NCI-H774 (cell line): Measurements from ENCODE around the gene WDFY1.

Experiments used
- DNase-seq: peaks from one replicate; lab custom pipeline; 2025; lab: John Stamatoyannopoulos, UW

Gene WDFY1

GRCh38 chr2:223944703-223945531, at the start of gene WDFY1:
TSS of gene WDFY1 (minus strand) at chr2:223945335. CDS start at chr2:223945284, 51 bp downstream.
- peak; percentile 78 for DNase-seq

GRCh38 chr2:223994562-223995162, 49.5 kb upstream of the WDFY1 start:
- DNase-seq = no peak

- DNase-seq = peak; percentile 61
Measured at GRCh38 chr2:223993634-223994232, 48.6 kb upstream of the WDFY1 start.

GRCh38 chr2:223991611-223992010, 46.5 kb upstream of the WDFY1 start:
- DNase-seq = no peak

DNA sequence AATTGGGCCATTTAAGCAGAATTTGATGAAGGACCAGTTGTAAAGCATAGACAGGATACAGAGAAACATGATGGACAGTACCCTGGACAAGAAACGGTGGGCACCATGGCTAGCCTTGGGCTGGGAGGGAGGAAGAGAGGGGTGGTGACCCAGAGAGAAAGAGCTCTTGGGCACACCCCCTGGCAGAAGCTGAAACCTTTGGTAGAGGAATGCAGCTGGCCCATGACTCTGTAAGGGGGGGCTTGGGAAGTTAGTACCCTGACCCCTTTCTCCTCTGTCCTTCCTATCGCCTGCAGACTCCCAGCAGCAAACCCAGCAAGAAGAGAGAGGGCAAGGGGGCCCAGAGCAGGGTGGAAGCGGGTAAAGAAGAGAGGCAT, 44.7 kb upstream of the WDFY1 start:
- DNase-seq = no peak

GRCh38 chr2:223989206-223989855, 44.2 kb upstream of the WDFY1 start:
- DNase-seq = no peak

DNA sequence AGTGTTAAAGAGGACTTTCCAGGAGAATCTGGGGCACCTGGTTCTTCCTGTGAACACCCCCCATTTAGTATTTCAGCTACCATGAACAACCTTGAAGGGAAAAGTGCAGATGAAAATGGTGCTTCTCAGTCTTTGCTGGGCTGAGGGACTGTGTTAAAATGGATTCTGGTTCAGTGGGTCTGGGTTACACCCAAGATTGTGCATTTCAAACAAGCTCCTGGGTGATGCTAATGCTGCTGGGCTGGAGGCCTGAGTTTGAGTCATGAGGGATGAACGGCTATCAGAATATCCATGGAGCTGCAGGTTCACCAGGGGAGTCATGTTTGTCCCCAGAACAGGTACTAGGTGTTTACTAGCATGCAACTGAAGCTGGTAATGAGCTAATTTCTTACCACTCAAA, 36.1 kb upstream of the WDFY1 start:
- DNase-seq = no peak

GRCh38 chr2:223980803-223981202, 35.7 kb upstream of the WDFY1 start:
- no peak for DNase-seq

DNA sequence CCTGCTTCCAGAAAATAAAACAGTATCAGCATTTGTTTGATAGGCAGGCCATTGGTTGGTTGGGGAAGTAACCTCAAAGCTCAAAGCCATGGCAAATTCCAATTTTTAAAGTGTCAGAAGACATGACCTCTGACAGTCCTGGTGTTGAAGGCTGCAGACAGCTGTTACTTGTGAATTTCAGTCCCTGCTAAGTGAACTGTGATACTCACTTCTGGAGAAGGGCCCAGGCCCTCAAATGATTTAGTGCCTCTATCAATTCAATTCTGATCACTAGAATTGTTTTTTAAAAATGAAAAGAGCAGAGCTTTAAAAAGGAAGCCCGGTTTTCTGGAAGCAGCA, 35.2 kb upstream of the WDFY1 start:
- no peak for DNase-seq

DNA sequence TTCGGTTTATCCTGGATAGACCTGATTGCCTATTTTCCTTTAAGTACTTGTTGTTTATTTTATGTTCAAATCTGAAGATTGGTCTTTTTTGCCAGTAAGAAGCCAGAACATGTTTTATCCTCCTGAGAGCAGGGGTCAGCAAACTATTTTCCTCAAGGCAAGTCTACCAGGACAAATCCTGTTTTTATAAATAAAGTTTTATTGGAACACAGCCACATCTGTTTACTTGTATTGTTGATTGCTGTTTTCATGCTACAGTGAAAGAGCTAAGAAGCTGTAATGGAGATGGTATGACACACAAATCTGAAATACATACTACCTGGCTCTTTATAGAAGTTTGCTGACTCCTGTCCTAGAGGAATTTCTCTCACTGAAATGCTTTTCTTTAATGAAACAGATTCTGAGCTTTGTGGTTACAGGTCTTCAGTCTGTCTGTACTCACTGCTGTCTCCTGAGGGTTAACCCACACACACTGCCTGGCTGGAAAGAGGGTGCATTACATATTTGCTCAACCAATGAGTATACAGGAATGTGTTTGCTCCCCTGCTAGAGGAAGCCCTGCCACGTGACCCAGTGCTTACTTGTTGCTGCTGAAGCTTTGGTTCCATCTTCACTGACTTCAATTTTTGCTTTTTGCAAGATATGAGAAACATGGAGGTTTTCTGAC, 34.7 kb upstream of the WDFY1 start:
- no peak for DNase-seq

DNA sequence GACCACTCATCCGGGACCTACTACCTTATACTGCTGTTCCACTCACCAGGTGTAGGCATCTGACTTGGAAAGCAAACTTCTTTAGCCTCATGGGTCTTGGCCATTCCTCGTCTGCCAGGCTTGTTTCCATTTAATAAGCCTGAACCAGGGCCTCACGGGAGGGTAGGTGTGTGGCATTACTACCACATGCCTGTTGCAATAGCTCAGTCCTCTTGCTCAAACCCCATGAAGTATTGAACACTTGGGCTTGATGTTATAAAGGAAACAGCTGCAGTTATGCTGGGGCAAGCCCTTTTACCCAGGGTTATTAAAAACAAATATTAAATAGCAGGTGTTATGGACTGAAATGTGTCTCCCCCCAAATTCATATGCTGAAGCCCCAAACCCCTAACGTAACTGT, 33.3 kb upstream of the WDFY1 start:
- DNase-seq = no peak

DNA sequence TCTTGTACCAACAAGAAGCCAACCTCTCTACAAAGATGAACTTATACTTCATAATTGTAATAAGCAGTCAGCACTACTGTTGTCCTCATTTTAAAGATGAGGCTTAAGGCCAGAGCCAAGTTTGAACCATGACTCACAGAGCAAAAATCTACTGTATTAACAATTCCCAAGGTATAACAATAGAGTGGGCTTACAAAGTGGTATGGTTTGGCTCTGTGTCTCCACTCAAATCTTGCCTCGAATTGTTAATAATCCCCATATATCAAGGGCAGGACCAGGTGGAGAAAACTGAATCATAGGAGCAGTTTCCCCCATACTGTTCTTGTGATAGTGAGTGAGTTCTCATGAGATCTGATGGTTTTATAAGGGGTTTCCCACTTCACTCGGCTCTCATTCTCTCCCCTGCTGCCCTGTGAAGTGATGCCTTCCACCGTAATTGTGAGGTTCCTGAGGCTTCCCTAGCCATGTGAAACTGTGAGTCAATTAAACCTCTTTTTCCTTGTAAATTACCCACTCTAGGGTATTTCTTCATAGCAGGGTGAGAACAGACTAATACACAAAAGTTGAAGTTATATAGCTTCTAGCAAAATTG, 31.6 kb upstream of the WDFY1 start:
- no peak for DNase-seq

DNA sequence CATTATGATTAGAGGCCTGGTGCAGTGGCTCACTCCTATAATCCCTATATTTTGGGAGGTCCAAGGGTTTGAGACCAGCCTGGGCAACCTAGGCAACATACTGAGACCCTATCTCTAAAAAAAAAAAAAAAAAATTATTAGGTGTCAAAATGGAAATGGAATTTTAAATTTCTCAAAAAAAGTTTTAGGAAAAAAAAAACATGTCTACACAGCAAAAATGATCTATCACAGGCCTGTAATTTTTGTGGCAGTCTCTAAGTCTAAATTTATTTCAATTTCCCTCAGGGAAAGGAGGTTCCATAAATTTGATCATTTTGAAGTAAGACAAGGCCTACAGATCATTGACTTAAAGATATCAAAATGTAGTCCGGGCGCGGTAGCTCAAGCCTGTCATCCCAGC, 28.5 kb upstream of the WDFY1 start:
- no peak for DNase-seq

DNA sequence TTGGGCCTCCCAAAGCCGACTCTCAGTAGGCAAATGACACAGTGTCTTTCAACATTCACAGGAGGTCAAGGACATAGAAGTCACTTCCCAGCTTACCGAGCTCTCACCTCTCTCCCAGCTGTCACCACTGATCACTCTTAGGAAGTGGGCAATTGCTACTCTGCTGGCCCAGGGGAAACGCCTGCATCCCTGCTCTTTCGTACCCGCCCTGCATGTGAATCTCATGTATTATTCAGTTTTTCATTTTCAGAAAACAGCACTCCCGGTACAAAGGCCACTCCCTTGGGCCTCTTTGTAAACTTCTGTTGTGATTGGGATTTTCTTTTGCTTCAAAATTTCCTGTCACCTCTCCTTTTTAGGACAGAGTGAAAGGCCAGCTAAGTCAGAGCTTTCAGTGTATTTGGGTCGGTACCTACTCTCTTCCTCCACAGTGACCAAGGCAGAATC, 27.5 kb upstream of the WDFY1 start:
- DNase-seq = no peak

- DNase-seq = no peak
Measured at GRCh38 chr2:223971731-223972130, 26.6 kb upstream of the WDFY1 start.

GRCh38 chr2:223970343-223971128, 25.4 kb upstream of the WDFY1 start:
- peak; percentile 8 for DNase-seq

DNA sequence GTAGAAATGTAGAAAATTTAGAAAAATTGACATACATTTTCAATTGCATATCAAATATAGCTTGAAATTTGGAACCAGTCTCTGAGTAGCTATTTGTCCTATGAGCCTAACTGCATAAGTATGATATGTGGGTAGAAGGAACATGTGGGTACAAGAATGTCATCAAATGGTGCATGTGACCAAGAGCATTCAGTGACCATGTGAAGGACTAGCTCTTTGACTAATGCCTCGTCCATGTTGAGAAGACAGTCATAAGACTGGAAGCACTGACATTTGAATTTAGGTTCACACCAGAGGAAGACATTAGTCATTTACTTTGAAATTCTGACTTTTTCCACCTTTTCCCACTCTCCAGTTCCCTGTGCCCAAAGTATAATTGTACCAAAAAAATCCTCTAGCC, 24.7 kb upstream of the WDFY1 start:
- DNase-seq = no peak

- no peak for DNase-seq
Measured at GRCh38 chr2:223969315-223969714, 24.2 kb upstream of the WDFY1 start.

DNA sequence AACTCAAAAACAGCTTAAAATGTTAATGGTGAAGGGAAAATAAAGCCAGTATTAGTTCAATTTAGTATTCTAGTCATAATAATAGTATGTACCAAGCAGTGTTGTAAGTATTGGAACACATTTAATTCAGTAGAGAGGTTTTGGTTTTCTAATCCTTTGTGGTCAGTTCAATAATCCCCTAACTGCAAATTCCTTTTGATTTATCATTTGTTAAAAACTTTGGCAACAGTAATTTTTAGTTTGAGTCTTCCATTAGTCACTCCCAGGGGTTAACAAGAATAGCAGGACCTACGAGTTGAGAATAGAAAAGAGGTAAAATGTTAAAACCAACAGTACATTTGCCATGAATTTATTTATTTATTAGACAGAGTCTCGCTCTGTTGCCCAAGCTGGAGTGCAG, 22.8 kb upstream of the WDFY1 start:
- DNase-seq = no peak

DNA sequence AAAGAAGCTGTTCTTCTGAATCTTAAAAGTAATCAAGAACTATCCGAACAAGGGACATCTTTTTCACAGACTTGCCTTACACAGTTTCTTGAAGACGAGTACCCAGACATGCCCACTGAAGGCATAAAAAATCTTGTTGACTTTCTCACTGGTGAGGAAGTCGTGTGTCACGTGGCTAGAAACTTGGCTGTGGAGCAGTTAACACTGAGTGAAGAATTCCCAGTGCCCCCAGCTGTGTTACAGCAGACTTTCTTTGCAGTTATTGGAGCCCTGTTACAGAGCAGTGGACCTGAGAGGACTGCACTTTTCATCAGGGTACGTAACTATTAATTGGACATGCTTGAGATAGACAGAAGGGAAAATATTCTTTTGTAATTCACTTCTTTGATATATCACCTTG, 14.6 kb upstream of the WDFY1 start:
- DNase-seq = no peak
